Right lobe of liver (tissue), 4 donors: ENCODE results near the gene S100A1.

Experiments
- CTCF ChIP-seq, 4 donors: fragments of 200-600 bp in 3 of 4; fragments of 450-650 bp in 1 of 4; IDR thresholded peaks; one replicate each; pipeline versions ENCODE4 v1.5.1 to v1.8.0; 2016 to 2022; ENCODE audit warnings: antibody characterized with exemption in 4 of 4, mild to moderate bottlenecking in 2 of 4
- POLR2A ChIP-seq: fragments of 450-650 bp; IDR thresholded peaks from one replicate; pipeline ENCODE4 v1.6.1; 2017; ENCODE audit warnings: antibody characterized with exemption, mild to moderate bottlenecking
- donor health status: DM: no; HTN: no; CAD: no.
- donor health status: DM: no; HTN: no; CAD: no.
- donor health status: DM: no; HTN: yes; CAD: no.

DNA sequence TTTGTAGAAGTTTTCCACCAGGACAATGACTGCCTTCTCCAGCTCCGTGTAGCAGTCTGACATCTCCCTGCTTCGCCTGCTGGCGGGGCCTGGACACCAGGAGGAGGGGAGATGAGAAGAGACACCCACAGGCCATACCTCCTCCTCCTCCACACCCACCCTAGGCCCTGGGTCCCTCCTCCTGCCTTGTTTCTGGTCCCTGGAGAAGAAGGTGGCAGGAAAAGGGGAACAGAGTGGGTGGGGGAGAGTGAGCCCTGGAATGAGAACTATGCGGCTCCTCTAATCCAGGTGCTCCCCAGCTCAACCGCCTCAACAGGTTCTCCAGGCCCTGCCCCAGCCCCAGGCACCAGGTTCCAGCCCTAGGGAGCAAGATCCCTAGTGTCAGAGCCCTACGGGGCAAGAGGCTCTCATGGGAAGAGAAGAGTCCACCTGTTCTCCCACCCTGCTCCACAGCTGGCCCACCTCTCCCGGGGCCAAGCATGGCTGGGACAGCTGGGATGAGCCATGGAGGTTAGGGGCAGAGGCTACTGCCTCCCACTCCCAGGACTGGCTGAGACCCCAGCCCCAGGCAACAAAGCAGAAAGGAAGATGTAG lies 20.0 kb upstream of the S100A1 start:
- TF ChIP-seq CTCF (IDR thresholded peaks at IDR 0.05) (no peak), POLR2A (no peak)
